Cortex of kidney (tissue), 1 donor: Measurements from ENCODE around the gene AOPEP.

Source experiments
- DNase-seq: peaks from one replicate; lab custom pipeline; 2025; lab: John Stamatoyannopoulos, UW

AOPEP gene

GRCh38 chr9:95112436-95113280, 386.2 kb downstream of the AOPEP start:
- no peak for DNase-seq

DNA sequence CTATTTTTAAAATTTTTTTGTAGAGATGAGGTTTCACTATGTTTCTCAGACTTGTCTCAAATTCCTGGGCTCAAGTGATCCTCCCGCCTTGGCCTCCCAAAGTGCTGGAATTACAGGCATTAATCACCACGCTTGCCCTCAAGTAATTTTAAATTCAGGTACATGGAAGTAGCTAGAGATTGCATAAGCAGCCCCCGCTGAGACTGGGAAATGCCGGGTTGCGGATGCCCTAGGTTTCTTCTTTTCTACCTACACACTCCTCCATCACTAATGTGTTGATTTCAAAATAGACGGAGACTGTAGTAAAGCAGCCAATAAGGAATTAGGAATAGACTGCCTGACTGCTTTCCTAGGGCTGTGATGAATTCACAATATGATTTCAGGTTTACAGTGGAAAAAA, 388.6 kb downstream of the AOPEP start:
- DNase-seq, result no peak

DNA sequence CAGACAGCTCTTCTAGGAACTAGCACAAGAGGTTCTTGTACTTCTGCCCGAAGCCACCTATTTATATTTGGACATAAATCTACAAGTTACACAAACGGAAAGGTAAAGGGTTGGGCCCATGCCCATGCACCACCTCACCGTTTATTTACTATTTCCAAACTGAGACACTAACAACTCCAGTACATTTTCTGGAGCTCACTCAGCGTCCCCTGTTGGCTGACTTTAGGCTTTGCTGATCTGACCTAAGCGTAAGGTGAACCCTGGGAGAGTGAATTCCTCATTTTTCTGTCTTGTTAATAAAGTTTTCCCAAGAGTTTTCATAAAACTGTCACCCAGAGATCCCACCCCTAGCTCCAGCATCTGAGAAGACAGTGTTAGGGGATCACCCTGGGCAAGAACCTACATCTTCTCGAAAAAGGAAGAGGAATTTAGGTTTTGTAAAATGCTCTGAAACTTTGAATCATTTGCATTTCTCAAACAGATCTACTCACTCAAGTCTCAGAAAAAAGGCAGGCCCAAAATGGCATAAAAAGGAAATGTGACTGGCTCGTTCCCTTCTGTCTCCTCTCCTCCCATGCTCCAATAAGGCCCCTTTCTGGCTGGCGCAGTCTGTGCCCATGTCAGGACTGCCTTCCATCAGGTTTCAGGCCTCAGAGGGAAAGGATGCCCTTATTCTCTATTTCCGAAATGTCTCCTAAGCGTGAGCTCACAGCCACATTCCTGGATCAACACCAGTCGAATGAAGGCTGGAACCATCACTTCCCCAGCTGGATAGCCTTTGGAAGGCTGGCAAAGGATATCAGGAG, 389.7 kb downstream of the AOPEP start:
- DNase-seq, result no peak

- DNase-seq, result no peak
These were observed 390.3 kb downstream of the AOPEP start for GRCh38 chr9:95116808-95117204.

DNA sequence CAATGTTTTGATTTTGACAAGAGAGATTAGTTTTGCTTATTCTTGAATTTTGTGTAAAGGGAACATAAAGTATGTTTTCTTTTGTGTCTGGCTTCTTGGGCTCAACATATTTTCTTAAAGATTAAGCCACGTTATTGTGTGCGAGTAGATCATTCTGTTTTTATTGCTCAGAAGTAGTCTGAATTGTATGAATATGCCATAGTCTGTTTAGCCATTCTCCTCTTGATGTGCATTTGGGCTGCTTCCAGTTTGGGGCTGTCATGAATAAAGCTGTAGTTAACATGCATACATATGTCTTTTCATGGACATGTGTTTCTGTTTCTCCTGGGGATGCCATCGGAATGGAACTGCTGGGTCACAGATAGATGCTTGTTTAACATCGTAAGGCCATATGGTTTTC, 392.1 kb downstream of the AOPEP start:
- no peak for DNase-seq

- no peak for DNase-seq
These were observed 394.4 kb downstream of the AOPEP start for GRCh38 chr9:95120781-95121370.

GRCh38 chr9:95124582-95125367, 398.3 kb downstream of the AOPEP start:
- DNase-seq, result no peak

- no peak for DNase-seq
These were observed 399.2 kb downstream of the AOPEP start for GRCh38 chr9:95125652-95126051.

- DNase-seq, result no peak
These were observed 400.2 kb downstream of the AOPEP start for GRCh38 chr9:95126739-95127138.

GRCh38 chr9:95127249-95128176, 401.0 kb downstream of the AOPEP start:
- no peak for DNase-seq

- DNase-seq, result no peak
These were observed 401.7 kb downstream of the AOPEP start for GRCh38 chr9:95128177-95128524.

- no peak for DNase-seq
These were observed 403.2 kb downstream of the AOPEP start for GRCh38 chr9:95129476-95130291.

- no peak for DNase-seq
These were observed 404.0 kb downstream of the AOPEP start for GRCh38 chr9:95130484-95130883.

DNA sequence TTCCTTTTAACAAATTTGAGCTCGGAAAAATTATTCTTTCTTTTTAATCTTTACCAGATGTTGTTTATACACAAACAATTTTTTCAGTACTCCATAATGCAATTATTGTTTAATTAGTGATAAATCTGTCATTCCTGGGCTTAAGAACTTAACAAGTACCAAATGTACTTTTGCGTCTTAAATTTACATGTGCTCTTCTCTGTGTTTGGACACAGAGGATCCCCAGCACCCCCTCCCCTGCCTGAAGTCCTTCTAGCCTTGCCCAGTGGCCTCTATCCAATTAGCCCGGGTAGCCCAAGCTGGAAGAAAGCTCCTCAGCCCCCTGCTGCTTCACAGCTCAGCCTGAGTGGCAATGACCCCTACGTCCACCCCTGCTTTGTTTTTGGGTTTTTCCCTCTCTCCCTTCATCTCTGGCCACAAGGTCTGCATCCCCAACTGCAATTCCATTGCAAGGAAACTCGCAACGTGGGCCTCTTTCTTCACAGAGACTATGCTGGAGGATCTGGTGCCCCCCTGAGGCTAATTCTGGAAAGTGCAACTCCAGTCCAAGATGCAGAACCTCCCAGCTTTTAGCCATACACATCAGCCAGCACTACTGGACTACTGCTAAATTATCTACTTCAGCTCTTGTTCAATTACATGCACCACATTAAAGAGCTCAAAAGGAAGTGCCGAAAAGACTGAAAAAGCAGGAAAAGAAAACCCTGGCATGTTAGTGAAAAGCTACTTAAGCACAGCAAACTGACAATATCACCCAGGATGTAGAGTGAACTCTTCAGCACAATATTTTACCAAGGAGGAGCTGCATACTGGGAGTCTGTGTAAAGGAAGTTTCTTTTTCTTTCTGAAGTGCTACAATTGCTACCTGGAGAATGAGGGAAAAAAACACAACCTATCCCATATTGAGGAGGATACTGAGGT, 404.8 kb downstream of the AOPEP start:
- no peak for DNase-seq

- DNase-seq, result no peak
These were observed 406.1 kb downstream of the AOPEP start for GRCh38 chr9:95132366-95133324.

DNA sequence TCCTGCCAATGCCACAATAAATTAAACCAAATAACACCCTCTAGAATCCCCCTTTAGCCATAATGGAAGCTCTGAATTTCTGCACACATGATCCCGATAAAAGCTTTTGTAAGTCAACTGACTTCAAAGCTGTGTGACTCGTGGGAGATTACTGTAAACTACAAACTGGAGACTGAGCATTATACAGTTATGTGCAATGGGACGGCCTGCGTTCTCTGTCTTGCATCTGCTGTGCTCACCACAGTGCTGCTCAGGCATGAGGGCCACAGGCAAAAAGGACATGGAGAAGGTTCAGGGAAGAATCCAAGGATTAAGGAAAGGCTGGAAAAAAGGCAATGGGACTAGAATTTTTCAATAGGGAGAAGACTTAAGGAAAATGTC, 406.8 kb downstream of the AOPEP start:
- no peak for DNase-seq

DNA sequence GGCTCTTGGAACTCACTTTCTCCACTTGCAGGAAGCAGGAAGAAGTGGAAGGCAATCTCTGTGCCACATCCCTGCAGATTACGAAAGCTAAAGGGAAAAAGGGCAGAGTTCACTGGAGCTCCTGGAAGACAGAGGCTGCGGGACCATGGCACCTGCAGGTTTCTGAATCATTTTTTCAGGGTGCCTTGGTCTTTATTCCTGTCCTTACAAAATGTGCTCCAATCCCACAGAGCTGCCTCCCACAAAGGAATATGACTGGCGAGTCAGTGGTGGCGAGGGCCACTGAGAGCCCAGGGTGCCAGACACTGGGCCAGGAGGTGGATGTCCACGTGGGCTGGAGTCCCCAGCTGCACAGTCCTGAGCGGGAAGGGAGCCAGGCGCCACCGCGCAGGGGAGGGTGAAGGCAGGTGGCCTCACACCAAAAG, 408.0 kb downstream of the AOPEP start:
- DNase-seq, result no peak

- DNase-seq, result no peak
These were observed 409.3 kb downstream of the AOPEP start for GRCh38 chr9:95135756-95136155.
